Hepatic stellate cell (primary cell): ENCODE measurements around the gene PHLPP1.
"Not testable (repeated sequence)": the region's sequence is repeated elsewhere in the genome, so short reads cannot be mapped to it uniquely, and the experiment has no call there.

Source experiments
- DNase-seq: peaks from one replicate; pipeline ENCODE4 v3.0.0; 2011; ENCODE audit warnings: low spot score

The PHLPP1 gene

GRCh38 chr18:62894681-62895390 is 179.5 kb downstream of the PHLPP1 start:
- no peak for DNase-seq

GRCh38 chr18:62897153-62897552 is 181.8 kb downstream of the PHLPP1 start:
- DNase-seq: peak; percentile 62

- no peak for DNase-seq
These were observed 183.0 kb downstream of the PHLPP1 start for GRCh38 chr18:62898359-62898758.

GRCh38 chr18:62899534-62899933 is 184.2 kb downstream of the PHLPP1 start:
- no peak for DNase-seq

GRCh38 chr18:62900132-62900883 is 185.0 kb downstream of the PHLPP1 start:
- DNase-seq: no peak

- DNase-seq: no peak
These were observed 187.4 kb downstream of the PHLPP1 start for GRCh38 chr18:62902776-62903175.

- no peak for DNase-seq
These were observed 189.3 kb downstream of the PHLPP1 start for GRCh38 chr18:62904396-62905285.

GRCh38 chr18:62912885-62913284 is 197.5 kb downstream of the PHLPP1 start:
- DNase-seq: no peak

GRCh38 chr18:62913824-62914223 is 198.5 kb downstream of the PHLPP1 start:
- not testable (repeated sequence) for DNase-seq

GRCh38 chr18:62914871-62915392 is 199.6 kb downstream of the PHLPP1 start:
- DNase-seq: no peak

- DNase-seq: no peak
These were observed 203.0 kb downstream of the PHLPP1 start for GRCh38 chr18:62918361-62918760.

- DNase-seq: no peak
These were observed 203.9 kb downstream of the PHLPP1 start for GRCh38 chr18:62919109-62919838.

- no peak for DNase-seq
These were observed 209.8 kb downstream of the PHLPP1 start for GRCh38 chr18:62925031-62925688.

- DNase-seq: no peak
These were observed 213.0 kb downstream of the PHLPP1 start for GRCh38 chr18:62928326-62928725.

GRCh38 chr18:62933261-62933887 is 218.0 kb downstream of the PHLPP1 start:
- DNase-seq: no peak

- DNase-seq: no peak
These were observed 220.7 kb downstream of the PHLPP1 start for GRCh38 chr18:62935994-62936393.

GRCh38 chr18:62937065-62937464 is 221.7 kb downstream of the PHLPP1 start:
- DNase-seq: no peak

GRCh38 chr18:62938006-62938405 is 222.7 kb downstream of the PHLPP1 start:
- DNase-seq: no peak

- DNase-seq: no peak
These were observed 223.1 kb downstream of the PHLPP1 start for GRCh38 chr18:62938487-62938886.

GRCh38 chr18:62939433-62939832 is 224.1 kb downstream of the PHLPP1 start:
- DNase-seq: no peak

GRCh38 chr18:62939926-62940325 is 224.6 kb downstream of the PHLPP1 start:
- DNase-seq: no peak
